ENCODE measurements around the gene KLF2. TPM values are rescaled to one million over a fixed set of nuclear protein-coding genes. Genes with fewer than 3 reads are reported as not detected.

Gene KLF2
- total and polyA plus RNA-seq, 10 of the 15 experiments (the other 5 are each of a cell fraction or from before 2014, with no cell fraction given): 0.16 to 13.7 (median 1.0) TPM

DNA sequence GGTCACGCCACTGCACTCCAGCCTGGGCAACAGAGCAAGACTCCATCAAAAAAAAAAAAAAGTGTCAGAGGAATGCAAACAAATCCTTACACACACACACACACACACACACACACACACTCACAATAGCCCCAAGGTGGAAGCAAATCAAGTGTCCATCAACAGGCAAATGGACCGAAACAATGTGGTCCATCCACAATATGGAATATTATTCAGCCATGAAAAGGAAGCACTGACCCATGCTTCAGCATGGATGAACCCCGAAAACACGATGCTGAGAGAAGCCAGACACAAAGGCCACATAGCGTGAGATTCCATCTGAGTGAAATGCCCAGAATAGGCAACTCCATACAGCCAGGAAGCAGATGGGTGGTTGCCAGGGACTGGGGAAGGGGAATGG, 16.5 kb upstream of the KLF2 start:
- ATAC-seq (no peak), DNase-seq (ENCODE audit: low read depth, low spot score) (no peak), FAIRE-seq (no peak)
- Histone ChIP-seq H3K9me3 (replicated peaks; ENCODE audit: control insufficient read depth, insufficient read depth, low read length) (no peaks in the 10 kb centered on the region), H3K27me3 (replicated peaks in 1 of 2; ENCODE audit: control insufficient read depth in 2 of 2, insufficient read depth in 2 of 2, low read length in 1 of 2) (no peaks in the 10 kb centered on the region), H3K4me3 (no peak overlapping the region), H3K79me2 (ENCODE audit: control insufficient read depth, insufficient read depth, low read length) (no peaks in the 10 kb centered on the region), H3K27ac (ENCODE audit: control insufficient read depth, insufficient read depth) (no peak overlapping the region), H3K4me1 (ENCODE audit: control insufficient read depth, insufficient read depth, low read length) (no peaks in the 10 kb centered on the region), H3K36me3 (ENCODE audit: control insufficient read depth in 2 of 2, insufficient read depth in 2 of 2, low read length in 1 of 2) (no peaks in the 10 kb centered on the region), H3K4me2 (ENCODE audit: control insufficient read depth, insufficient read depth) (no peak overlapping the region), H2AFZ (ENCODE audit: control insufficient read depth, low read depth, low read length) (no peak overlapping the region), H3K9ac (ENCODE audit: control insufficient read depth, insufficient read depth, low read length) (no peak overlapping the region), H4K20me1 (ENCODE audit: control insufficient read depth, insufficient read depth) (no peaks in the 10 kb centered on the region)
- CTCF ChIA-PET: no interaction called here
- RAD21 ChIA-PET (ENCODE audit: unreplicated experiment): no interaction called here
- WGBS (ENCODE audit: insufficient coverage, insufficient replicate concordance, low lambda C conversion rate, missing lambda C conversion rate): 67% methylated on average over 5 of the region's 5 CpGs
- no TSS peak for BruUV-seq (replicated peaks)
- intact Hi-C loops (cut with micrococcal nuclease; ENCODE audit: unreplicated experiment): no loop called here
- POLR2A ChIA-PET: no interaction called here
- SMC1A ChIA-PET (ENCODE audit: uncharacterized antibody, unreplicated experiment): no interaction called here
- in situ Hi-C loops (cut with MboI): no loop called here
- TF ChIP-seq CHD1 (IDR thresholded peaks at IDR 0.05; ENCODE audit: low read depth, low read length): no peak
- TF ChIP-seq RCOR1 (conservative IDR thresholded peaks at IDR 0.05; ENCODE audit: low read depth, low read length): no peak
- TF ChIP-seq, protein P1, sequence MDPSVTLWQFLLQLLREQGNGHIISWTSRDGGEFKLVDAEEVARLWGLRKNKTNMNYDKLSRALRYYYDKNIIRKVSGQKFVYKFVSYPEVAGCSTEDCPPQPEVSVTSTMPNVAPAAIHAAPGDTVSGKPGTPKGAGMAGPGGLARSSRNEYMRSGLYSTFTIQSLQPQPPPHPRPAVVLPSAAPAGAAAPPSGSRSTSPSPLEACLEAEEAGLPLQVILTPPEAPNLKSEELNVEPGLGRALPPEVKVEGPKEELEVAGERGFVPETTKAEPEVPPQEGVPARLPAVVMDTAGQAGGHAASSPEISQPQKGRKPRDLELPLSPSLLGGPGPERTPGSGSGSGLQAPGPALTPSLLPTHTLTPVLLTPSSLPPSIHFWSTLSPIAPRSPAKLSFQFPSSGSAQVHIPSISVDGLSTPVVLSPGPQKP (IDR thresholded peaks at IDR 0.05; ENCODE audit: low read depth, low read length): no peak
- TF ChIP-seq, protein P2, sequence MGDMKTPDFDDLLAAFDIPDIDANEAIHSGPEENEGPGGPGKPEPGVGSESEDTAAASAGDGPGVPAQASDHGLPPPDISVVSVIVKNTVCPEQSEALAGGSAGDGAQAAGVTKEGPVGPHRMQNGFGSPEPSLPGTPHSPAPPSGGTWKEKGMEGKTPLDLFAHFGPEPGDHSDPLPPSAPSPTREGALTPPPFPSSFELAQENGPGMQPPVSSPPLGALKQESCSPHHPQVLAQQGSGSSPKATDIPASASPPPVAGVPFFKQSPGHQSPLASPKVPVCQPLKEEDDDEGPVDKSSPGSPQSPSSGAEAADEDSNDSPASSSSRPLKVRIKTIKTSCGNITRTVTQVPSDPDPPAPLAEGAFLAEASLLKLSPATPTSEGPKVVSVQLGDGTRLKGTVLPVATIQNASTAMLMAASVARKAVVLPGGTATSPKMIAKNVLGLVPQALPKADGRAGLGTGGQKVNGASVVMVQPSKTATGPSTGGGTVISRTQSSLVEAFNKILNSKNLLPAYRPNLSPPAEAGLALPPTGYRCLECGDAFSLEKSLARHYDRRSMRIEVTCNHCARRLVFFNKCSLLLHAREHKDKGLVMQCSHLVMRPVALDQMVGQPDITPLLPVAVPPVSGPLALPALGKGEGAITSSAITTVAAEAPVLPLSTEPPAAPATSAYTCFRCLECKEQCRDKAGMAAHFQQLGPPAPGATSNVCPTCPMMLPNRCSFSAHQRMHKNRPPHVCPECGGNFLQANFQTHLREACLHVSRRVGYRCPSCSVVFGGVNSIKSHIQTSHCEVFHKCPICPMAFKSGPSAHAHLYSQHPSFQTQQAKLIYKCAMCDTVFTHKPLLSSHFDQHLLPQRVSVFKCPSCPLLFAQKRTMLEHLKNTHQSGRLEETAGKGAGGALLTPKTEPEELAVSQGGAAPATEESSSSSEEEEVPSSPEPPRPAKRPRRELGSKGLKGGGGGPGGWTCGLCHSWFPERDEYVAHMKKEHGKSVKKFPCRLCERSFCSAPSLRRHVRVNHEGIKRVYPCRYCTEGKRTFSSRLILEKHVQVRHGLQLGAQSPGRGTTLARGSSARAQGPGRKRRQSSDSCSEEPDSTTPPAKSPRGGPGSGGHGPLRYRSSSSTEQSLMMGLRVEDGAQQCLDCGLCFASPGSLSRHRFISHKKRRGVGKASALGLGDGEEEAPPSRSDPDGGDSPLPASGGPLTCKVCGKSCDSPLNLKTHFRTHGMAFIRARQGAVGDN (IDR thresholded peaks at IDR 0.05): no peak
- no peak for TF ChIP-seq NFXL1 (IDR thresholded peaks at IDR 0.05; ENCODE audit: borderline replicate concordance)
- TF ChIP-seq, protein P3, sequence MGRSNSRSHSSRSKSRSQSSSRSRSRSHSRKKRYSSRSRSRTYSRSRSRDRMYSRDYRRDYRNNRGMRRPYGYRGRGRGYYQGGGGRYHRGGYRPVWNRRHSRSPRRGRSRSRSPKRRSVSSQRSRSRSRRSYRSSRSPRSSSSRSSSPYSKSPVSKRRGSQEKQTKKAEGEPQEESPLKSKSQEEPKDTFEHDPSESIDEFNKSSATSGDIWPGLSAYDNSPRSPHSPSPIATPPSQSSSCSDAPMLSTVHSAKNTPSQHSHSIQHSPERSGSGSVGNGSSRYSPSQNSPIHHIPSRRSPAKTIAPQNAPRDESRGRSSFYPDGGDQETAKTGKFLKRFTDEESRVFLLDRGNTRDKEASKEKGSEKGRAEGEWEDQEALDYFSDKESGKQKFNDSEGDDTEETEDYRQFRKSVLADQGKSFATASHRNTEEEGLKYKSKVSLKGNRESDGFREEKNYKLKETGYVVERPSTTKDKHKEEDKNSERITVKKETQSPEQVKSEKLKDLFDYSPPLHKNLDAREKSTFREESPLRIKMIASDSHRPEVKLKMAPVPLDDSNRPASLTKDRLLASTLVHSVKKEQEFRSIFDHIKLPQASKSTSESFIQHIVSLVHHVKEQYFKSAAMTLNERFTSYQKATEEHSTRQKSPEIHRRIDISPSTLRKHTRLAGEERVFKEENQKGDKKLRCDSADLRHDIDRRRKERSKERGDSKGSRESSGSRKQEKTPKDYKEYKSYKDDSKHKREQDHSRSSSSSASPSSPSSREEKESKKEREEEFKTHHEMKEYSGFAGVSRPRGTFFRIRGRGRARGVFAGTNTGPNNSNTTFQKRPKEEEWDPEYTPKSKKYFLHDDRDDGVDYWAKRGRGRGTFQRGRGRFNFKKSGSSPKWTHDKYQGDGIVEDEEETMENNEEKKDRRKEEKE (IDR thresholded peaks at IDR 0.05): no peak
- TF ChIP-seq MEF2B (IDR thresholded peaks at IDR 0.05; ENCODE audit: partially characterized antibody, poor library complexity, severe bottlenecking): no peak
- TF ChIP-seq ZNF274 (IDR thresholded peaks at IDR 0.05; ENCODE audit: insufficient read depth, insufficient read length): no peak
- TF ChIP-seq CREB1 (IDR thresholded peaks at IDR 0.05; ENCODE audit: low read depth): no peak
- TF ChIP-seq, protein P4, sequence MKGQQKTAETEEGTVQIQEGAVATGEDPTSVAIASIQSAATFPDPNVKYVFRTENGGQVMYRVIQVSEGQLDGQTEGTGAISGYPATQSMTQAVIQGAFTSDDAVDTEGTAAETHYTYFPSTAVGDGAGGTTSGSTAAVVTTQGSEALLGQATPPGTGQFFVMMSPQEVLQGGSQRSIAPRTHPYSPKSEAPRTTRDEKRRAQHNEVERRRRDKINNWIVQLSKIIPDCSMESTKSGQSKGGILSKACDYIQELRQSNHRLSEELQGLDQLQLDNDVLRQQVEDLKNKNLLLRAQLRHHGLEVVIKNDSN (IDR thresholded peaks at IDR 0.05; ENCODE audit: borderline replicate concordance, extremely low read length, insufficient read depth, low read depth, low read length): no peak
- no peak for TF ChIP-seq TCF3 (IDR thresholded peaks at IDR 0.05; ENCODE audit: borderline replicate concordance, insufficient read depth, low read depth, low read length)
- TF ChIP-seq SMAD1 (IDR thresholded peaks at IDR 0.05; ENCODE audit: low read depth, partially characterized antibody): no peak
- TF ChIP-seq, protein P5, sequence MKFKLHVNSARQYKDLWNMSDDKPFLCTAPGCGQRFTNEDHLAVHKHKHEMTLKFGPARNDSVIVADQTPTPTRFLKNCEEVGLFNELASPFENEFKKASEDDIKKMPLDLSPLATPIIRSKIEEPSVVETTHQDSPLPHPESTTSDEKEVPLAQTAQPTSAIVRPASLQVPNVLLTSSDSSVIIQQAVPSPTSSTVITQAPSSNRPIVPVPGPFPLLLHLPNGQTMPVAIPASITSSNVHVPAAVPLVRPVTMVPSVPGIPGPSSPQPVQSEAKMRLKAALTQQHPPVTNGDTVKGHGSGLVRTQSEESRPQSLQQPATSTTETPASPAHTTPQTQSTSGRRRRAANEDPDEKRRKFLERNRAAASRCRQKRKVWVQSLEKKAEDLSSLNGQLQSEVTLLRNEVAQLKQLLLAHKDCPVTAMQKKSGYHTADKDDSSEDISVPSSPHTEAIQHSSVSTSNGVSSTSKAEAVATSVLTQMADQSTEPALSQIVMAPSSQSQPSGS (IDR thresholded peaks at IDR 0.05; ENCODE audit: low read length): no peak
- no peak for TF ChIP-seq POLR2A (IDR thresholded peaks at IDR 0.05; ENCODE audit: low read depth, low read length)
- no peak for TF ChIP-seq IKZF1 (conservative IDR thresholded peaks at IDR 0.05)
